Stimulated activated CD8-positive, alpha-beta memory T cell treated with anti-CD3 and anti-CD28 coated beads, Interleukin-12 subunit alpha, Interleukin-12 subunit beta, amount 100 ng/mL, for 1 hour (primary cell): ENCODE data around the gene AFF3.

Experiments
- DNase-seq: peaks from one replicate; pipeline ENCODE4 v3.0.0-alpha.2; 2020; ENCODE audit warnings: low read depth

The AFF3 gene

GRCh38 chr2:99593692-99594427 is 548.5 kb downstream of the AFF3 start:
- DNase-seq: no peak

GRCh38 chr2:99576775-99577174 is 565.6 kb downstream of the AFF3 start:
- no peak for DNase-seq

GRCh38 chr2:99573634-99574251 is 568.6 kb downstream of the AFF3 start:
- no peak for DNase-seq

- DNase-seq: no peak
Measured at GRCh38 chr2:99572373-99573164, 569.8 kb downstream of the AFF3 start.

GRCh38 chr2:99571954-99572353 is 570.4 kb downstream of the AFF3 start:
- no peak for DNase-seq

- DNase-seq: no peak
Measured at GRCh38 chr2:99571533-99571932, 570.9 kb downstream of the AFF3 start.

GRCh38 chr2:99571021-99571420 is 571.4 kb downstream of the AFF3 start:
- DNase-seq: no peak

GRCh38 chr2:99569386-99569785 is 573.0 kb downstream of the AFF3 start:
- DNase-seq: no peak

GRCh38 chr2:99565227-99565626 is 577.2 kb downstream of the AFF3 start:
- DNase-seq: no peak

- no peak for DNase-seq
Measured at GRCh38 chr2:99562516-99562915, 579.9 kb downstream of the AFF3 start.

- no peak for DNase-seq
Measured at GRCh38 chr2:99561804-99562203, 580.6 kb downstream of the AFF3 start.

GRCh38 chr2:99559075-99559662 is 583.2 kb downstream of the AFF3 start:
- peak; percentile 80 for DNase-seq

GRCh38 chr2:99555404-99555803 is 587.0 kb downstream of the AFF3 start:
- no peak for DNase-seq

GRCh38 chr2:99554871-99555270 is 587.5 kb downstream of the AFF3 start:
- DNase-seq: no peak

- no peak for DNase-seq
Measured at GRCh38 chr2:99554238-99554637, 588.2 kb downstream of the AFF3 start.

- no peak for DNase-seq
Measured at GRCh38 chr2:99552529-99552928, 589.9 kb downstream of the AFF3 start.

GRCh38 chr2:99550368-99550767 is 592.0 kb downstream of the AFF3 start:
- no peak for DNase-seq

- no peak for DNase-seq
Measured at GRCh38 chr2:99545604-99546003, 596.8 kb downstream of the AFF3 start.

- DNase-seq: no peak
Measured at GRCh38 chr2:99545066-99545465, 597.3 kb downstream of the AFF3 start.

- DNase-seq: no peak
Measured at GRCh38 chr2:99544608-99545007, 597.8 kb downstream of the AFF3 start.

- DNase-seq: no peak
Measured at GRCh38 chr2:99543247-99543646, 599.1 kb downstream of the AFF3 start.

- no peak for DNase-seq
Measured at GRCh38 chr2:99537910-99538485, 604.4 kb downstream of the AFF3 start.
